ENCODE data around the gene ANTKMT.

GRCh38 chr16:729768-730665, 9.1 kb downstream of the ANTKMT start:
- no peak for TF ChIP-seq CTCF (IDR thresholded peaks at IDR 0.05)
- TF ChIP-seq POLR2A (IDR thresholded peaks at IDR 0.05): no peak
